Naive B cell (primary cell): Measurements from ENCODE around the gene KPTN. TPM values are rescaled to one million over a fixed set of nuclear protein-coding genes. Genes with fewer than 3 reads are reported as not detected.

Experiments used
- ATAC-seq, 2 donors: fragments of 150-1000 bp; cut with Tn5 transposase; 2 replicates each; pipeline ENCODE4 v1.10.0; 2021; ENCODE audit warnings: low read depth in 2 of 2, mild to moderate bottlenecking in 2 of 2, moderate library complexity in 2 of 2
- DNase-seq: peaks from one replicate; pipeline ENCODE4 v3.0.0; 2022
- H3K27ac Mint-ChIP-seq, 6 donors: one replicate each; pipeline ENCODE4 v1.8.0; 2020 to 2022; ENCODE audit warnings: mild to moderate bottlenecking in 6 of 6, mixed read lengths in 6 of 6, moderate library complexity in 5 of 6, inconsistent platforms in 2 of 6
- H3K27me3 Mint-ChIP-seq, 3 donors: one replicate each; pipeline ENCODE4 v1.8.0; 2021 to 2022; ENCODE audit warnings: mixed read lengths in 3 of 3, mild to moderate bottlenecking in 1 of 3
- H3K36me3 Mint-ChIP-seq, 2 donors: one replicate each; pipeline ENCODE4 v1.8.0; 2020 to 2022; ENCODE audit warnings: mixed read lengths in 2 of 2, inconsistent platforms in 1 of 2, mild to moderate bottlenecking in 1 of 2
- H3K4me1 Mint-ChIP-seq, 3 donors: one replicate each; pipeline ENCODE4 v1.8.0; 2020 to 2022; ENCODE audit warnings: mixed read lengths in 3 of 3, inconsistent platforms in 1 of 3, mild to moderate bottlenecking in 1 of 3, moderate library complexity in 1 of 3
- H3K4me3 Mint-ChIP-seq, 8 donors: one replicate each; pipeline ENCODE4 v1.8.0; 2020 to 2022; ENCODE audit warnings: mild to moderate bottlenecking in 8 of 8, mixed read lengths in 8 of 8, moderate library complexity in 8 of 8, inconsistent platforms in 2 of 8
- H3K9me3 Mint-ChIP-seq, 7 donors: one replicate each; pipeline ENCODE4 v1.8.0; 2020 to 2022; ENCODE audit warnings: mixed read lengths in 7 of 7, mild to moderate bottlenecking in 5 of 7, inconsistent platforms in 2 of 7, moderate library complexity in 1 of 7
- polyA plus RNA-seq, 6 donors: library from polyadenylated mRNA; unstranded; fragments of 300-500 nt; fragmentation: Illumina TruSeq; gene quantifications; one replicate each; pipeline ENCODE4 v1.2.3, GENCODE V29; 2021; ENCODE audit warnings: low read depth in 6 of 6

Gene KPTN
- 10 to 100 TPM in 2 of 6 donors, 1 to 10 TPM in 4; 6.1 to 25.8 (median 9.3) TPM for polyA plus RNA-seq

- peak; percentile 93 to 94 for ATAC-seq
- no peaks in the 10 kb centered on the region for H3K36me3 Mint-ChIP-seq
- peaks cover 34 to 61% (median 47%) of the 10 kb centered on the region in 3 donors for H3K4me1 Mint-ChIP-seq
- DNase-seq = peak; percentile 86
- peak within 1 kb of the TSS; percentile 89 to 99 (median 96) for H3K4me3 Mint-ChIP-seq
- peaks cover 0 to 6% (median 0%) of the 10 kb centered on the region in 3 donors for H3K27me3 Mint-ChIP-seq
- H3K9me3 Mint-ChIP-seq = peaks cover 0 to 1% (median 0%) of the 10 kb centered on the region in 7 donors
- H3K27ac Mint-ChIP-seq = peak within 1 kb of the TSS; percentile 95 to 99 (median 98)
Measured at GRCh38 chr19:47483800-47484690, at the start of gene KPTN. KPTN (minus strand) TSS chr19:47484219; CDS start chr19:47484160, 59 bp downstream.

GRCh38 chr19:47531640-47532387 is 47.8 kb upstream of the KPTN start:
- no peak overlapping the region for H3K4me3 Mint-ChIP-seq
- peaks cover 22 to 45% (median 28%) of the 10 kb centered on the region in 3 donors for H3K27me3 Mint-ChIP-seq
- H3K27ac Mint-ChIP-seq = peak overlapping the region in 1 of 6 donors; percentile 54
- DNase-seq (no peak), ATAC-seq (no peak)
- peaks cover 0 to 9% (median 0%) of the 10 kb centered on the region in 7 donors for H3K9me3 Mint-ChIP-seq
- no peaks in the 10 kb centered on the region for H3K4me1 Mint-ChIP-seq
- H3K36me3 Mint-ChIP-seq = peaks cover 0 to 7% of the 10 kb centered on the region in 2 donors

GRCh38 chr19:47529018-47529742 is 45.2 kb upstream of the KPTN start:
- ATAC-seq (no peak), DNase-seq (no peak)
- Mint-ChIP-seq H3K27me3 (peaks cover 21 to 38% (median 26%) of the 10 kb centered on the region in 3 donors), H3K4me3 (no peak overlapping the region), H3K27ac (no peak overlapping the region), H3K4me1 (no peaks in the 10 kb centered on the region), H3K9me3 (peaks cover 0 to 3% (median 0%) of the 10 kb centered on the region in 7 donors), H3K36me3 (no peaks in the 10 kb centered on the region)

GRCh38 chr19:47526798-47527197 is 42.8 kb upstream of the KPTN start:
- H3K4me3 Mint-ChIP-seq = no peak overlapping the region

GRCh38 chr19:47523473-47523872 is 39.5 kb upstream of the KPTN start:
- Mint-ChIP-seq H3K27me3 (peaks cover 19 to 38% (median 36%) of the 10 kb centered on the region in 3 donors), H3K9me3 (peaks cover 0 to 3% (median 0%) of the 10 kb centered on the region in 7 donors), H3K36me3 (no peaks in the 10 kb centered on the region), H3K27ac (peak overlapping the region in 2 of 6 donors; percentile 65 to 92), H3K4me1 (peaks cover 25 to 40% (median 32%) of the 10 kb centered on the region in 3 donors), H3K4me3 (peak overlapping the region in 1 of 8 donors; percentile 11)
- DNase-seq (no peak), ATAC-seq (peak; percentile 50 to 64)

More at GRCh38 chr19:47526798-47527197, 42.8 kb upstream of the KPTN start:
- H3K27ac Mint-ChIP-seq = no peak overlapping the region
- peaks cover 7 to 16% (median 8%) of the 10 kb centered on the region in 3 donors for H3K4me1 Mint-ChIP-seq
- H3K36me3 Mint-ChIP-seq = no peaks in the 10 kb centered on the region
- ATAC-seq (no peak), DNase-seq (no peak)
- H3K27me3 Mint-ChIP-seq = peaks cover 20 to 41% (median 35%) of the 10 kb centered on the region in 3 donors
- H3K9me3 Mint-ChIP-seq = peaks cover 0 to 3% (median 0%) of the 10 kb centered on the region in 7 donors

- peak overlapping the region in 2 of 8 donors; percentile 16 to 24 for H3K4me3 Mint-ChIP-seq
- no peaks in the 10 kb centered on the region for H3K9me3 Mint-ChIP-seq
- no peaks in the 10 kb centered on the region for H3K36me3 Mint-ChIP-seq
- H3K27ac Mint-ChIP-seq = peak overlapping the region in 4 of 6 donors; percentile 20 to 89 (median 72)
- DNase-seq (no peak), ATAC-seq (no peak)
- H3K4me1 Mint-ChIP-seq = peaks cover 33 to 58% (median 47%) of the 10 kb centered on the region in 3 donors
- peaks cover 19 to 37% (median 27%) of the 10 kb centered on the region in 3 donors for H3K27me3 Mint-ChIP-seq
Measured at GRCh38 chr19:47521473-47522180, 37.6 kb upstream of the KPTN start.

GRCh38 chr19:47520839-47521238 is 36.8 kb upstream of the KPTN start:
- H3K9me3 Mint-ChIP-seq = no peaks in the 10 kb centered on the region
- H3K27me3 Mint-ChIP-seq = peaks cover 19 to 31% (median 22%) of the 10 kb centered on the region in 3 donors
- no peak for ATAC-seq
- DNase-seq = no peak
- H3K27ac Mint-ChIP-seq = no peak overlapping the region
- H3K36me3 Mint-ChIP-seq = no peaks in the 10 kb centered on the region
- no peak overlapping the region for H3K4me3 Mint-ChIP-seq
- peaks cover 40 to 66% (median 55%) of the 10 kb centered on the region in 3 donors for H3K4me1 Mint-ChIP-seq

- Mint-ChIP-seq H3K4me1 (peaks cover 40 to 71% (median 59%) of the 10 kb centered on the region in 3 donors), H3K27me3 (peaks cover 19 to 31% (median 22%) of the 10 kb centered on the region in 3 donors), H3K4me3 (peak overlapping the region in 4 of 8 donors; percentile 6 to 75 (median 32)), H3K9me3 (no peaks in the 10 kb centered on the region), H3K27ac (peak overlapping the region in 2 of 6 donors; percentile 16 to 82), H3K36me3 (no peaks in the 10 kb centered on the region)
- DNase-seq (no peak), ATAC-seq (no peak)
Measured at GRCh38 chr19:47520343-47520806, 36.4 kb upstream of the KPTN start.

- H3K4me1 Mint-ChIP-seq = peaks cover 51 to 79% (median 71%) of the 10 kb centered on the region in 3 donors
- peaks cover 17 to 26% (median 18%) of the 10 kb centered on the region in 3 donors for H3K27me3 Mint-ChIP-seq
- peak overlapping the region in 5 of 8 donors; percentile 8 to 73 (median 49) for H3K4me3 Mint-ChIP-seq
- no peaks in the 10 kb centered on the region for H3K36me3 Mint-ChIP-seq
- DNase-seq (no peak), ATAC-seq (no peak)
- H3K9me3 Mint-ChIP-seq = no peaks in the 10 kb centered on the region
- H3K27ac Mint-ChIP-seq = peak overlapping the region in 2 of 6 donors; percentile 44 to 87
Measured at GRCh38 chr19:47518854-47519253, 34.8 kb upstream of the KPTN start.

- ATAC-seq = peak; percentile 31 to 32
- Mint-ChIP-seq H3K27me3 (peaks cover 9 to 19% (median 11%) of the 10 kb centered on the region in 3 donors), H3K27ac (peak overlapping the region in 5 of 6 donors; percentile 49 to 86 (median 82)), H3K9me3 (no peaks in the 10 kb centered on the region), H3K4me1 (peaks cover 52 to 79% (median 73%) of the 10 kb centered on the region in 3 donors), H3K36me3 (no peaks in the 10 kb centered on the region), H3K4me3 (peak overlapping the region in 7 of 8 donors; percentile 43 to 78 (median 62))
- DNase-seq = peak; percentile 76
Measured at GRCh38 chr19:47518139-47518538, 34.1 kb upstream of the KPTN start.

- H3K27me3 Mint-ChIP-seq = peaks cover 0 to under 1% (median 0%) of the 10 kb centered on the region in 3 donors
- ATAC-seq = peak; percentile 82 to 85
Measured at GRCh38 chr19:47514869-47515588, 31.0 kb upstream of the KPTN start, which contains the start of gene NAPA. NAPA (minus strand) TSS chr19:47515063; CDS start chr19:47514940, 123 bp downstream.

More at GRCh38 chr19:47514869-47515588, 31.0 kb upstream of the KPTN start, which contains the start of gene NAPA:
- no peaks in the 10 kb centered on the region for H3K36me3 Mint-ChIP-seq
- H3K9me3 Mint-ChIP-seq = no peaks in the 10 kb centered on the region
- H3K27ac Mint-ChIP-seq = peak within 1 kb of the TSS; percentile 99 to 100 (median 100)
- DNase-seq = peak; percentile 100
- H3K4me1 Mint-ChIP-seq = peaks cover 69 to 90% (median 84%) of the 10 kb centered on the region in 3 donors
- peak within 1 kb of the TSS; percentile 95 to 100 (median 99) for H3K4me3 Mint-ChIP-seq
